SK-N-SH treated with all-trans-retinoic acid at 6 μM for 48 hours (cell line): ENCODE measurements around the gene GHITM.

Experiments
- GLIS3 ChIP-seq: fragments of 250-450 bp; sonication (Bioruptor Pico); IDR thresholded peaks from 2 replicates; pipeline ENCODE4 v1.5.0; 2020; ENCODE audit warnings: mild to moderate bottlenecking, moderate library complexity
- OSR1 ChIP-seq: fragments of 250-450 bp; sonication (Bioruptor Pico); IDR thresholded peaks from 2 replicates; pipeline ENCODE4 v1.8.0; 2022; ENCODE audit warnings: moderate library complexity, mild to moderate bottlenecking, inconsistent platforms
- PPARA ChIP-seq: fragments of 250-450 bp; sonication (Bioruptor Pico); IDR thresholded peaks from 2 replicates; pipeline ENCODE4 v1.5.0; 2020; ENCODE audit warnings: mild to moderate bottlenecking, borderline replicate concordance
- TCF4 ChIP-seq: fragments of 250-450 bp; sonication (Bioruptor Pico); IDR thresholded peaks from 2 replicates; pipeline ENCODE4 v1.8.0; 2021; ENCODE audit warnings: mild to moderate bottlenecking, moderate library complexity, borderline replicate concordance
- ZFP30 ChIP-seq: fragments of 450-650 bp; formaldehyde crosslinking; IDR thresholded peaks from 2 replicates; pipeline ENCODE4 v1.5.0; 2022; ENCODE audit warnings: mild to moderate bottlenecking, moderate library complexity
- ZNF8 ChIP-seq: fragments of 450-650 bp; formaldehyde crosslinking; IDR thresholded peaks from 2 replicates; pipeline ENCODE4 v1.5.0; 2020; ENCODE audit warnings: mild to moderate bottlenecking, moderate library complexity

DNA sequence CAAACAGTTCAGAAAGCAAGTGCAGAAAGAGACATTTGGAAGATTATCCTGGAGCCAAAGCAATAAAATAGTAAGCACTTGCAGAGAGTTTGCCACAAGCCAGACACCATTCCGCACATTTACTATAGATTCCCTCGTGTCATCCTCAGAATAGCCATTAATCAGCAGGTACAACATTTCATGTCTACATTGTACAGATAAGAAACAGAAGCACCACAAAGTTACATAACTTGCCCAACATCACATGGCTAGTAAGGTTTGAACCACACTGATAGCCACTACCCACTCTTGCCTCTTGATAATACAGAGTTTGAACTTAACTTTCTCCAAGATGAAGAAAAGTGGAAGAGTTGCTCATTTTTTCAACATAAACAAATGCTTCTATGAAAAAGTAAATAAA, 40.6 kb upstream of the GHITM start:
- TF ChIP-seq ZFP30 (CRISPR knock-in tag) (no peak), TCF4 (no peak), OSR1 (CRISPR knock-in tag) (no peak), PPARA (no peak), ZNF8 (CRISPR knock-in tag) (no peak), GLIS3 (CRISPR knock-in tag) (no peak)
